Mucosa of descending colon (tissue), 3 donors: ENCODE measurements around the gene CAMSAP2. TPM values are rescaled to one million over a fixed set of nuclear protein-coding genes. Genes with fewer than 3 reads are reported as not detected.

Source experiments
- ATAC-seq: fragments of 200-7000 bp; cut with Tn5 transposase; one replicate; pipeline ENCODE4 v1.9.1; 2020; ENCODE audit warnings: mild to moderate bottlenecking, moderate library complexity
- DNase-seq, 3 donors: peaks; one replicate each; pipeline ENCODE4 v3.0.0-alpha.2; 2020
- H3K36me3 ChIP-seq: fragments of 200-600 bp; one replicate; pipeline ENCODE4 v1.8.0; 2021; ENCODE audit warnings: low read depth, mild to moderate bottlenecking
- H3K4me1 ChIP-seq: fragments of 200-600 bp; one replicate; pipeline ENCODE4 v1.8.0; 2021; ENCODE audit warnings: low read depth, mild to moderate bottlenecking
- H3K4me3 ChIP-seq: fragments of 200-600 bp; one replicate; pipeline ENCODE4 v1.8.0; 2021; ENCODE audit warnings: mild to moderate bottlenecking
- H3K9me3 ChIP-seq: fragments of 200-600 bp; one replicate; pipeline ENCODE4 v1.8.0; 2021; ENCODE audit warnings: mild to moderate bottlenecking
- CTCF ChIP-seq: fragments of 200-600 bp; IDR thresholded peaks from one replicate; pipeline ENCODE4 v1.8.0; 2022; ENCODE audit warnings: antibody characterized with exemption, mild to moderate bottlenecking
- intact Hi-C, 2 donors: fragments of 100-400 bp; cut with DNase I in 1 of 2; cut with micrococcal nuclease in 1 of 2; formaldehyde crosslinking; loops; one replicate each; pipeline versions ENCODE4 v1.11.0 to v1.11.1; 2022; cut with DNase I, micrococcal nuclease
- total RNA-seq, 3 donors: library from RNA; stranded (reverse); fragmentation: NEBNext Ultra II Directional in 2 of 3; extraction: Animal tissue kit (Norgen Biotek cat#: 25700) in 2 of 3; gene quantifications; one replicate each; pipeline versions ENCODE4 v1.2.1 to v1.2.4, GENCODE V29; 2021 to 2023
- donor health status: DM: no; HTN: no; CAD: no; lungs with moderate emphysema.
- donor health status: DM: no; HTN: no; CAD: no.
- donor health status: DM: no; HTN: yes; CAD: no.

Gene CAMSAP2
- total RNA-seq, 3 donors from 2014 or later: 5.0 to 34.0 (median 7.1) TPM

GRCh38 chr1:200873116-200873670, 134.5 kb downstream of the CAMSAP2 start:
- ATAC-seq: peak; percentile 64
- intact Hi-C loops: no loop called here
- H3K4me3 ChIP-seq: no peak overlapping the region

GRCh38 chr1:200873671-200874397, 135.1 kb downstream of the CAMSAP2 start:
- Histone ChIP-seq H3K9me3 (no peaks in the 10 kb centered on the region), H3K4me1 (peaks cover 13% of the 10 kb centered on the region), H3K4me3 (no peak overlapping the region), H3K36me3 (no peaks in the 10 kb centered on the region)
- no peak for TF ChIP-seq CTCF
- intact Hi-C loops: no loop called here
- no peak for DNase-seq
- peak; percentile 24 for ATAC-seq

More at GRCh38 chr1:200873116-200873670, 134.5 kb downstream of the CAMSAP2 start:
- Histone ChIP-seq H3K9me3 (no peaks in the 10 kb centered on the region), H3K36me3 (no peaks in the 10 kb centered on the region), H3K4me1 (peaks cover 13% of the 10 kb centered on the region)
- no peak for TF ChIP-seq CTCF
- peak in 1 of 3 donors; percentile 45 for DNase-seq

- no peaks in the 10 kb centered on the region for H3K9me3 ChIP-seq
- ATAC-seq (no peak), DNase-seq (no peak)
- no peak for TF ChIP-seq CTCF
- H3K36me3 ChIP-seq: no peaks in the 10 kb centered on the region
- H3K4me3 ChIP-seq: no peak overlapping the region
- intact Hi-C loops: no loop called here
- H3K4me1 ChIP-seq: peaks cover 13% of the 10 kb centered on the region
Measured at GRCh38 chr1:200874694-200875093, 136.0 kb downstream of the CAMSAP2 start.

GRCh38 chr1:200875416-200875815, 136.7 kb downstream of the CAMSAP2 start:
- ATAC-seq: no peak

GRCh38 chr1:200877010-200877409, 138.3 kb downstream of the CAMSAP2 start:
- DNase-seq (no peak), ATAC-seq (no peak)
- H3K4me3 ChIP-seq: no peak overlapping the region
- peaks cover 13% of the 10 kb centered on the region for H3K4me1 ChIP-seq
- H3K9me3 ChIP-seq: no peaks in the 10 kb centered on the region
- intact Hi-C loops: no loop called here
- no peak for TF ChIP-seq CTCF
- H3K36me3 ChIP-seq: no peaks in the 10 kb centered on the region

More at GRCh38 chr1:200875416-200875815, 136.7 kb downstream of the CAMSAP2 start:
- no peak for DNase-seq
- no peaks in the 10 kb centered on the region for H3K9me3 ChIP-seq
- no peak overlapping the region for H3K4me3 ChIP-seq
- H3K36me3 ChIP-seq: no peaks in the 10 kb centered on the region
- no peak for TF ChIP-seq CTCF
- peaks cover 13% of the 10 kb centered on the region for H3K4me1 ChIP-seq
- intact Hi-C loops: no loop called here
